Uterus (tissue), 2 donors: ENCODE data around the gene PIAS2.
"Not testable (repeated sequence)": the region's sequence is repeated elsewhere in the genome, so short reads cannot be mapped to it uniquely, and the experiment has no call there.

Experiments
- CTCF ChIP-seq, 4 experiments: fragments of 200-600 bp in 2 of 4; fragments of 450-650 bp in 2 of 4; sonication (generic) in 2 of 4; IDR thresholded peaks; one replicate each; pipeline ENCODE4 v1.5.1; 2016 to 2019; ENCODE audit warnings: antibody characterized with exemption in 4 of 4, mild to moderate bottlenecking in 2 of 4, moderate library complexity in 1 of 4
- POLR2A ChIP-seq, 2 donors: fragments of 450-650 bp; IDR thresholded peaks; one replicate each; pipeline ENCODE4 v1.6.1; 2016; ENCODE audit warnings: antibody characterized with exemption in 2 of 2, mild to moderate bottlenecking in 1 of 2, moderate library complexity in 1 of 2

GRCh38 chr18:46795945-46796344 lies 121.4 kb downstream of the PIAS2 start:
- not testable (repeated sequence) for TF ChIP-seq CTCF, POLR2A (IDR thresholded peaks at IDR 0.05)
